ENCODE data around the gene EMID1. TPM values are rescaled to one million over a fixed set of nuclear protein-coding genes. Genes with fewer than 3 reads are reported as not detected.
"Not testable (repeated sequence)": the region's sequence is repeated elsewhere in the genome, so short reads cannot be mapped to it uniquely, and the experiment has no call there.

The EMID1 gene
- total RNA-seq, 1 donor = under 0.01 TPM

GRCh38 chr22:29215012-29215860, 9.5 kb downstream of the EMID1 start:
- no peak for DNase-seq (ENCODE audit: low read depth)
- no peak for TF ChIP-seq CTCF (IDR thresholded peaks at IDR 0.05; ENCODE audit: insufficient read depth, low read depth, low read length)

GRCh38 chr22:29216011-29216872, 10.5 kb downstream of the EMID1 start:
- no peak overlapping the region for H3K4me3 ChIP-seq (ENCODE audit: low read depth, low read length)
- no peak for TF ChIP-seq CTCF (IDR thresholded peaks at IDR 0.05; ENCODE audit: insufficient read depth, low read depth, low read length)
- DNase-seq (ENCODE audit: low read depth) = no peak

More at GRCh38 chr22:29215012-29215860, 9.5 kb downstream of the EMID1 start:
- no peak overlapping the region for H3K4me3 ChIP-seq (ENCODE audit: low read depth, low read length)

GRCh38 chr22:29216873-29217666, 11.4 kb downstream of the EMID1 start:
- DNase-seq (ENCODE audit: low read depth) = peak; percentile 52
- no peak for TF ChIP-seq CTCF (IDR thresholded peaks at IDR 0.05; ENCODE audit: insufficient read depth, low read depth, low read length)
- H3K4me3 ChIP-seq (ENCODE audit: low read depth, low read length) = no peak overlapping the region

GRCh38 chr22:29217827-29218757, 12.4 kb downstream of the EMID1 start:
- no peak for DNase-seq (ENCODE audit: low read depth)
- TF ChIP-seq CTCF (IDR thresholded peaks at IDR 0.05; ENCODE audit: insufficient read depth, low read depth, low read length) = no peak
- no peak overlapping the region for H3K4me3 ChIP-seq (ENCODE audit: low read depth, low read length)

GRCh38 chr22:29218758-29219408, 13.2 kb downstream of the EMID1 start:
- H3K4me3 ChIP-seq (ENCODE audit: low read depth, low read length) = no peak overlapping the region
- TF ChIP-seq CTCF (IDR thresholded peaks at IDR 0.05; ENCODE audit: insufficient read depth, low read depth, low read length) = no peak
- no peak for DNase-seq (ENCODE audit: low read depth)

GRCh38 chr22:29219409-29219782, 13.7 kb downstream of the EMID1 start:
- not testable (repeated sequence) for H3K4me3 ChIP-seq (ENCODE audit: low read depth, low read length); DNase-seq (ENCODE audit: low read depth)

Measured in fibroblast of villous mesenchyme (primary cell).